GM18951 (cell line): ENCODE measurements around the gene ACKR2.

Experiments
- POLR2A ChIP-seq: IDR thresholded peaks from 4 replicates; pipeline ENCODE4 v1.6.1; 2011; ENCODE audit warnings: mild to moderate bottlenecking; ENCODE audit not compliant: insufficient read length, insufficient read depth; ENCODE audit errors: extremely low read depth
- in situ Hi-C: fragments of 300-500 bp; cut with MboI; formaldehyde crosslinking; loops from one replicate; pipeline ENCODE4 v1.12.0; 2022; ENCODE audit warnings: low sequenced_read_pairs, mixed read lengths, inconsistent platforms; ENCODE audit not compliant: unreplicated experiment

The ACKR2 gene

DNA sequence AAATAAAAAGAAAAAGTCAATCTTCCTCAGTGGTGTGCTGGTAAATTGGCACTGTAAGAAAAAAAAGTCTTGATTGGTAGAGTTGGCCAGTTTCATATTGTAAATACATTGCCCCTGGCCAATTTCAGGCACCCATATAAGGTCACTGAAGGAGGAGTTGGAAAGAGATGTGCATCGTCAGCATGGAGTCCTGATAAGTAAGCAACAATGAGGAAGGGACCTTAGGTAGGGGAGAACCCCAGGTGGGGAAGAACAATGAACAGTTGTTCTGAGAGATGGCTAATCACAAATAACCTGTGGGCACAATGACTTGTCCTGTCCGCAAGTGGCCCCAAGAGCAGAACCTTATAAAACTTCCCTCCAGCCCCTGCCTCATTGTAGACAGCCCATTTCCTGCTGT, 75.1 kb downstream of the ACKR2 start:
- no peak for TF ChIP-seq POLR2A
- in situ Hi-C loops: no loop called here

DNA sequence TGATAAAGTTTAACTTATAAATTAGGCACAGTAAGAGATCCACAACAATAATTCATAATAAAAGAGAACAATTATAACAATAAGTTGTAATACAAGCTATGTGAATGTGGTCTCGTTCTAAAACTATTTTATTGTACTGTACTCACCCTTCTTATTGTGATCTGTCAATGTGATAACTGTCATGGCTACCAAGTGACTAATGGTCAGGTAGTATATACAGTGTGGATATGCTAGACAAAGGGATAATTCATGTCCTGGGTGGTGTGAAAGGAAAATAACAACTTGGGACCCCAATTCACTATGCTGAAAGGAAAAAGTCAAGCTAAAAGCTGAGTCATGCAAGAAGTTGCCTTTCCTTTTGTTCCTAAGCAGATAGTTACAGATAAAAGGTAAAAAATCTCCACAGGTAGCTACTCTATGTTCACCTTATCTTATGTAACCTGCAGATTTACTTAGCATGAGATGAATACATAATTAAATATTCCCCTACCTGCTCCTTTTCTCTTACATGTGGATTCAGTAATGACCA, 77.1 kb downstream of the ACKR2 start:
- in situ Hi-C loops: no loop called here
- TF ChIP-seq POLR2A: no peak

DNA sequence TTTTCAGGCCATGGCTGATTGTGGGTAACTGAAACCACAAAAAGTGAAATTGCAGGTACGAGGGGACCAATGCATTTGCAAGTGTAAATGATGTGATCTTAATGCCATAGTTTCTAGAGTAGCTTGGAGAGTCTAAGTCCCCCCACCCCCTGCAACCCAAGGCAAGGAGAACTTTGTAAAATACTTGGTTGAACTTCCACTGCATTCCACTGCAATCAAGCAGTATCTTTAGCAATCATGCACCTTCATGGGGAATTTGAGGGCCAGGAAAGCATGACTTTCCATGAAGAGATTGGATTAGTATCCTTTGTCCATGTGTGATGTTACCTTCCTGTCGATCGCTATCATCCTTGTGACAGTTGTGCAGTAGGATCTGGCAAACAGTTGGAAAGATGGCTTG, 77.8 kb downstream of the ACKR2 start:
- TF ChIP-seq POLR2A: no peak
- in situ Hi-C loops: no loop called here

DNA sequence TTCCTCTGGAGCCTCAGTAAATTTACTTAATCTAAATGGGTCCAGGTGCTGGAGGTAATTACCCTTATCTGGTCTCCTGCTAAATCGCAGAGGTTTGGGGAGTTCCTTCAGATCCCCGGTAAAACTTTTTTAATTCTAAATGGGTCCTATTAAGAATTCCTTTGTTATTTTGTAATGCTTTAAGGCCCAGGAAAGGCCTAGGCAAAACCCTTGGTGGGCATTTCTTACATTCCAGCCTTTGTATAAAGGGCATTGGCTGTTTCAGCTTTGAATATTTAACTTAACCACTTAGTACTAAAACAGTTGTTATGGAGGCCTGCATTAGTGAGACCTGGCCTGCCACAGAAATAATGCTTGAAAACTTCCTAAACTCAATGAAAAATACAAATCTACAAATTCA, 81.8 kb downstream of the ACKR2 start:
- in situ Hi-C loops: no loop called here
- no peak for TF ChIP-seq POLR2A

DNA sequence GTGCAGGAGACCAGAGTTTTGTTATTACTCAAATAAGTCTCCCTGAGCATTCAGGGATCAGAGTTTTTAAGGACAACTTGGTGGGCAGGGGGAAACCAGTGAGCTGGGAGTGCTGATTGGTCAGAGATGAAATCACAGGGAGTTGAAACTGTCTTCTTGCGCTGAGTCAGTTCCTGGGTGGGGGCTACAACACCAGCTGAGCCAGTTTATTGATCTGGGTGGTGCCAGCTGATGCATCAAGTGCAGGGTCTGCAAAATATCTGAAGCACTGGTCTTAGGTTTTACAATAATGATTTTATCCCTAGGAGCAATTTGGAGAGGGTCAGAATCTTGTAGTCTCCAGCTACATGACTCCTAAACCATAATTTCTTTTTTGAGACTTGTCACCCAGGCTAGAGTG, 82.9 kb downstream of the ACKR2 start:
- in situ Hi-C loops: no loop called here
- TF ChIP-seq POLR2A: no peak

GRCh38 chr3:42892807-42893206, 83.6 kb downstream of the ACKR2 start:
- in situ Hi-C loops: no loop called here
- TF ChIP-seq POLR2A: no peak

- in situ Hi-C loops: no loop called here
- TF ChIP-seq POLR2A: no peak
These were observed 85.7 kb downstream of the ACKR2 start for GRCh38 chr3:42894698-42895579.

GRCh38 chr3:42895580-42895868, 86.3 kb downstream of the ACKR2 start:
- in situ Hi-C loops: no loop called here
- TF ChIP-seq POLR2A: no peak

- in situ Hi-C loops: no loop called here
- no peak for TF ChIP-seq POLR2A
These were observed 89.8 kb downstream of the ACKR2 start for GRCh38 chr3:42898896-42899675.

GRCh38 chr3:42900226-42901072, 91.2 kb downstream of the ACKR2 start:
- no peak for TF ChIP-seq POLR2A
- in situ Hi-C loops: no loop called here

DNA sequence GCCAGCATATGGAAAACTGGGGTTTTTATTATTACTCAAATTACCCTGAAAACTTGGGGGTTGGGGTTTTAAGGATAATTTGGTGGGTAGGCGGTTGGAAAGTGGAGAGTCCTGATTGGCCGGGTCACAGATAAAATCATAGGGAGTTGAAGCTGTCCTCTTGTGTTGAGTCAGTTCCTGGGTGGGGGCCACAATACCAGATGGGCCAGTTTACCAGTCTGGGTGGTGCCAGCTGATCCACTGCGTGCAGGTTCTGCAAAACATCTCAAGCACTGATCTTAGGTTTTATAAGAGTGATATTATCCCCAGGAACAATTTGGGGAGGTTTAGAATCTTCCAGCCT, 91.8 kb downstream of the ACKR2 start:
- in situ Hi-C loops: no loop called here
- TF ChIP-seq POLR2A: no peak

DNA sequence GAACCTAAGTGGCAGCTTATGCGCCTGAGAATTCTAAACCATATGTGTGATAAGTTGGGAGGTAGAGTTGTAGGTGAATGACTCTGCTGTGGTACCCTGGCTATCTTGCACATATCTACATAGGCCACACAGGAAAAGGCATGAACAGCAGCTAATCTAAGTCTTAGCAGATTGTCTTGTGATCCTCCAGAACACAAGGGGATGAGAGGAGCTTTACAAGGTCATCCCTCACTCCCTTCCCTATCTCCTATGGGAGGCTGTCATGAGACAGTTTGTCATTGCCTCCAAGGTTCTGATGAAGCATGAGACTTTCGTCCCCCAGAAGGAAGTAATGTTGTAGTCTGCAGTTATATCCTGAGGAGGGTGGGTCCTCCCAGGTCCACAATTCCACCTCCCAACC, 93.0 kb downstream of the ACKR2 start:
- TF ChIP-seq POLR2A: no peak
- in situ Hi-C loops: no loop called here

- TF ChIP-seq POLR2A: no peak
- in situ Hi-C loops: no loop called here
These were observed 94.8 kb downstream of the ACKR2 start for GRCh38 chr3:42904076-42904475.

DNA sequence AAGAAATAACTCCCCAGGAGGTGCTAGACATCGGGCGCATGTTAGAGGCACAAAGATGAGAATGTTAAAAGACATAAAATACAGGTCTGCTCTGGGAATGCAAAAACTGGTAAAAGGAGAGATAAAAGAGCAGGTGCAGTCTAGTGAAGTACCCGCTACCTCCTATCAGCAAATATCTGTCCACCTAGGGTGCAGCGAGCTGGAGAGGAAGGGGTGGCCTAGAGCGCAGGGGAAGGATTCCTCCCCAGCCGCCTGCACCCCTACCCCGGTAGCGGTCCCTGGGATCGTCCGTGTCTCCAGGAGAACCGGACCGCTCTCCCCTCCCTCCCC, 96.5 kb downstream of the ACKR2 start:
- no peak for TF ChIP-seq POLR2A
- in situ Hi-C loops: no loop called here
